Activated CD8-positive, alpha-beta T cell treated with anti-CD3 and anti-CD28 coated beads for 36 hours (primary cell): ENCODE measurements around the gene U2AF2. TPM values are rescaled to one million over a fixed set of nuclear protein-coding genes. Genes with fewer than 3 reads are reported as not detected.

ENCODE experiments used
- ATAC-seq: fragments of 200-7000 bp; cut with Tn5 transposase; one replicate; pipeline ENCODE4 v1.10.0; 2021; ENCODE audit warnings: mild to moderate bottlenecking, moderate library complexity
- CTCF ChIA-PET: fragments of 350-600 bp; sonication (Branson Sonifier 250); formaldehyde crosslinking; loops from one replicate; lab custom pipeline; 2021; ENCODE audit warnings: antibody characterized with exemption; lab: Charles Lee
- POLR2A ChIA-PET: fragments of 350-600 bp; sonication (Branson Sonifier 250); formaldehyde crosslinking; loops from one replicate; lab custom pipeline; 2021; ENCODE audit warnings: antibody characterized with exemption; lab: Charles Lee
- DNase-seq: peaks from one replicate; pipeline ENCODE4 v3.0.0-alpha.2; 2020
- H3K27ac Mint-ChIP-seq: one replicate; pipeline ENCODE4 v1.8.0; 2021; ENCODE audit warnings: mild to moderate bottlenecking, mixed read lengths
- H3K27me3 Mint-ChIP-seq: one replicate; pipeline ENCODE4 v1.8.0; 2021; ENCODE audit warnings: mixed read lengths
- H3K36me3 Mint-ChIP-seq: one replicate; pipeline ENCODE4 v1.8.0; 2021; ENCODE audit warnings: low read depth, mixed read lengths
- H3K4me1 Mint-ChIP-seq: one replicate; pipeline ENCODE4 v1.8.0; 2021; ENCODE audit warnings: low read depth, mixed read lengths
- H3K4me3 Mint-ChIP-seq: one replicate; pipeline ENCODE4 v1.8.0; 2021; ENCODE audit warnings: mild to moderate bottlenecking, moderate library complexity, mixed read lengths
- H3K9me3 Mint-ChIP-seq: one replicate; pipeline ENCODE4 v1.8.0; 2021; ENCODE audit warnings: mixed read lengths
- intact Hi-C: fragments of 100-400 bp; cut with micrococcal nuclease; formaldehyde crosslinking; loops from one replicate; pipeline ENCODE4 v1.10.0; 2022
- total RNA-seq, 2 experiments: library from RNA; stranded (reverse); gene quantifications; one replicate each; pipeline ENCODE4 v1.2.3, GENCODE V29; 2021
- TF ChIP-seq, protein P1 (sequence below): fragments of 200-600 bp; IDR thresholded peaks from one replicate; pipeline ENCODE4 v1.8.0; 2022; ENCODE audit warnings: antibody characterized with exemption, mild to moderate bottlenecking

U2AF2 gene
- total RNA-seq, 2 experiments from 2014 or later, result 304 to 306 TPM

DNA sequence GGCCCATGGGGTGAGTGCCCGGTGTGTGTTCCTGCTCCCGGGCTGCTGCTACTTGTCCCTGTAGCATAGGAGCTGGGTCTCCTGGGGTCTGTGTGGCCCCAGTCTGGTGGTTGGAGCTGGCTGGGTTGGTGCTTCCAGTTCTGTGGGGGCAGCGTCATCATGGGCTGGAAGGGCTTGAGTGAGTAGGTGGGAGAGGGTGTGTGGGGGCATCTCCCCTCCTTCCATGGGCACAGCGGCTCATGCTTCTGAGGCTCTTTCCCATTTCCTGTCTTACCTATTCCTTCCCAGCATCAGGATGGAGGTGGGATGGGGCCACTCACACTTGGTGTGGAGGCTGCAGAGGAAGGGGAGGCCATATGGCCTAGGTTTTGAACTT, 12.2 kb downstream of the U2AF2 start:
- H3K27ac Mint-ChIP-seq, result no peak overlapping the region
- intact Hi-C loops, result no loop called here
- H3K27me3 Mint-ChIP-seq, result no peaks in the 10 kb centered on the region
- peaks cover 58% of the 10 kb centered on the region for H3K36me3 Mint-ChIP-seq
- TF ChIP-seq, protein P1, sequence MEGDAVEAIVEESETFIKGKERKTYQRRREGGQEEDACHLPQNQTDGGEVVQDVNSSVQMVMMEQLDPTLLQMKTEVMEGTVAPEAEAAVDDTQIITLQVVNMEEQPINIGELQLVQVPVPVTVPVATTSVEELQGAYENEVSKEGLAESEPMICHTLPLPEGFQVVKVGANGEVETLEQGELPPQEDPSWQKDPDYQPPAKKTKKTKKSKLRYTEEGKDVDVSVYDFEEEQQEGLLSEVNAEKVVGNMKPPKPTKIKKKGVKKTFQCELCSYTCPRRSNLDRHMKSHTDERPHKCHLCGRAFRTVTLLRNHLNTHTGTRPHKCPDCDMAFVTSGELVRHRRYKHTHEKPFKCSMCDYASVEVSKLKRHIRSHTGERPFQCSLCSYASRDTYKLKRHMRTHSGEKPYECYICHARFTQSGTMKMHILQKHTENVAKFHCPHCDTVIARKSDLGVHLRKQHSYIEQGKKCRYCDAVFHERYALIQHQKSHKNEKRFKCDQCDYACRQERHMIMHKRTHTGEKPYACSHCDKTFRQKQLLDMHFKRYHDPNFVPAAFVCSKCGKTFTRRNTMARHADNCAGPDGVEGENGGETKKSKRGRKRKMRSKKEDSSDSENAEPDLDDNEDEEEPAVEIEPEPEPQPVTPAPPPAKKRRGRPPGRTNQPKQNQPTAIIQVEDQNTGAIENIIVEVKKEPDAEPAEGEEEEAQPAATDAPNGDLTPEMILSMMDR, result no peak
- DNase-seq, result no peak
- H3K4me3 Mint-ChIP-seq, result no peak overlapping the region
- H3K4me1 Mint-ChIP-seq, result peaks cover 22% of the 10 kb centered on the region
- ATAC-seq, result no peak
- CTCF ChIA-PET, result interaction anchor here (1.2 kb wide), 1 partner anchor 11 kb away, joined by 3 read pairs; no protein-coding TSS in a partner anchor
- POLR2A ChIA-PET, result interaction anchor here (0.6 to 7.5 kb wide), 6 partner anchors 10 to 322 kb away, joined by 3 to 57 read pairs (median 4); partner anchors contain the start of gene U2AF2
- no peaks in the 10 kb centered on the region for H3K9me3 Mint-ChIP-seq

DNA sequence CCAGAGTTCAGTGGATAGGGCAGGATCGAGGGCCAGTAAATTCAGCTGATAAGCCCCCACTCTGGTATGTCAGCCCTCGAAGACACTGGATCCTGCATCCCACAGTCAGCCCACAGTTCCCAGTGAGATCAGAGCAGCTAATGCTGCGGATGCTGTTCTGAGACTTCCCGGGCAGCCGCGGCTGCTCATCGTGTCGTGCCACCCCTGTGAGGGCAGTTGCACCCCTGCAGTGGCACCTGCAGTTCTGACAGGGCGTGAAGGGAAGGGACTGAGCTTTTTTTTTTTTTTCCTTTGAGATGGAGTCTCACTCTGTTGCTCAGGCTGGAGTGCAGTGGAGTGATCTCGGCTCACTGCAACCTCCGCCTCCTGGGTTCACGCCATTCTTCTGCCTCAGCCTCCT, 12.7 kb downstream of the U2AF2 start:
- ChIA-PET CTCF (interaction anchor here (1.2 kb wide), 1 partner anchor 11 kb away, joined by 3 read pairs; no protein-coding TSS in a partner anchor), POLR2A (interaction anchor here (0.6 to 7.5 kb wide), 7 partner anchors 7 to 323 kb away, joined by 3 to 57 read pairs (median 3); partner anchors contain the start of gene ZNF581)
- no peak overlapping the region for H3K27ac Mint-ChIP-seq
- DNase-seq, result no peak
- no peak overlapping the region for H3K4me3 Mint-ChIP-seq
- ATAC-seq, result no peak
- H3K4me1 Mint-ChIP-seq, result peaks cover 25% of the 10 kb centered on the region
- H3K9me3 Mint-ChIP-seq, result no peaks in the 10 kb centered on the region
- no peaks in the 10 kb centered on the region for H3K27me3 Mint-ChIP-seq
- TF ChIP-seq, protein P1, result no peak
- intact Hi-C loops, result no loop called here
- peaks cover 59% of the 10 kb centered on the region for H3K36me3 Mint-ChIP-seq

DNA sequence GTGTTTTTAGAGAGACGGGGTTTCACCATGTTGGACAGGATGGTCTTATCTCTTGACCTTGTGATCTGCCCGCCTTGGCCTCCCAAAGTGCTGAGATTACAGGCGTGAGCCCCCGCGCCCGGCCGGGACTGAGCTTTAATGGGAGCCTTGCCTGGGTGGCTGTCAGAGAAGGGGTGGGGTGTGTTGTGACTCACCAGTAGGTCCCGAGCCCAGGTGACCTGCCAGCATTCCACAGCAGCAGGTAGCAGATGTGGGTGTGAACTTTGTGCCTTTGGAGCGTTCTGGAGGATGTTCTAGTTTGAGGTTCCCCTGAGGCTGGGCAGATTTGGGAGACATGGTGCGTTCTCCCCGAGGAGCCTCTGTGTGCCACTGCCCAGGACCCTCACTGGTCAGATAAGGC, 13.1 kb downstream of the U2AF2 start:
- no peaks in the 10 kb centered on the region for H3K27me3 Mint-ChIP-seq
- POLR2A ChIA-PET, result interaction anchor here (0.7 to 7.5 kb wide), 6 partner anchors 8 to 29 kb away, joined by 3 to 57 read pairs (median 3); partner anchors contain the start of gene ZNF581
- TF ChIP-seq, protein P1, result no peak
- H3K9me3 Mint-ChIP-seq, result no peaks in the 10 kb centered on the region
- no peak overlapping the region for H3K4me3 Mint-ChIP-seq
- no peak for ATAC-seq
- CTCF ChIA-PET, result interaction anchor here (1.2 kb wide), 1 partner anchor 12 kb away, joined by 3 read pairs; no protein-coding TSS in a partner anchor
- DNase-seq, result no peak
- no peak overlapping the region for H3K27ac Mint-ChIP-seq
- peaks cover 55% of the 10 kb centered on the region for H3K36me3 Mint-ChIP-seq
- intact Hi-C loops, result no loop called here
- peaks cover 21% of the 10 kb centered on the region for H3K4me1 Mint-ChIP-seq

DNA sequence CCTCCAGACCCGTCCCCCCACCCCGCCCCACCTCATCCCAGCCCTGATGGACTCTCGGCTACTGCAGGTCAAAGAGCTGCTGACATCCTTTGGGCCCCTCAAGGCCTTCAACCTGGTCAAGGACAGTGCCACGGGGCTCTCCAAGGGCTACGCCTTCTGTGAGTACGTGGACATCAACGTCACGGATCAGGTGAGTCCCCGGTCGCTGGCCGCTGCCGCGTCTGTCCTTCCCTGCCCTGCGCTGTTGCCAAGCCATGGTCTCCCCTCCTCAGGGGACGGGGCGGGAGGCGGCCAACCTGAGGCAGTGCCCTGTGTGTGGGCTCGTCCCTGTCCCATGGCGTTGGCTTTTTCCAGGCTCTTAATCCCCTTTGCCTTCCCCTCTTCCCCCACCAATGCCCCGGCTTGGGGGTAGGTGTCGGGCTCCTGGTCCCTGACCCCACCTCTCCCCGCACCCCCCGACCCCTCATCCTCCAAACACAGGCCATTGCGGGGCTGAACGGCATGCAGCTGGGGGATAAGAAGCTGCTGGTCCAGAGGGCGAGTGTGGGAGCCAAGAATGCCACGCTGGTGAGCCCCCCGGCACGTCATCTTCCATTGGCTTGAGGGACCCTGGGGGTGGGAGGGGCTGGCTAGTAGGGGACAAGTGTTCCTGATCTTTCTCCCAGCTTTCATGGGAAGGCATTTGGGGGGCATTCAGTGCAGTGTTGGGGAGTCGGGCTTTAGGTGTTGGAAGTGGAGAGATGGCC, 13.9 kb downstream of the U2AF2 start:
- CTCF ChIA-PET, result no interaction called here
- intact Hi-C loops, result no loop called here
- Mint-ChIP-seq H3K27ac (no peak overlapping the region), H3K4me3 (no peak overlapping the region), H3K36me3 (peaks cover 55% of the 10 kb centered on the region), H3K27me3 (no peaks in the 10 kb centered on the region), H3K4me1 (peaks cover 26% of the 10 kb centered on the region), H3K9me3 (no peaks in the 10 kb centered on the region)
- POLR2A ChIA-PET, result interaction anchor here (0.8 to 7.5 kb wide), 4 partner anchors 9 to 30 kb away, joined by 3 to 57 read pairs (median 4); no protein-coding TSS in a partner anchor
- ATAC-seq (no peak), DNase-seq (no peak)
- TF ChIP-seq, protein P1, result no peak
